Neural cell (in vitro differentiated cells): Measurements from ENCODE around the gene TAS1R2.

Experiments used
- EP300 ChIP-seq: fragments of 450-650 bp; conservative IDR thresholded peaks from 2 replicates; pipeline ENCODE4 v1.6.1; 2014; ENCODE audit warnings: antibody characterized with exemption, mild to moderate bottlenecking, moderate library complexity; ENCODE audit not compliant: poor library complexity, severe bottlenecking
- EZH2 ChIP-seq: fragments of 200-600, 300-800 bp; shearing (Covaris generic), sonication (generic); IDR thresholded peaks from 2 replicates; pipeline ENCODE4 v1.6.1; 2014; ENCODE audit warnings: antibody characterized with exemption, low read length, borderline replicate concordance, mild to moderate bottlenecking; ENCODE audit not compliant: insufficient read depth, poor library complexity, severe bottlenecking
- MXI1 ChIP-seq: fragments of 450-650 bp; conservative IDR thresholded peaks from 2 replicates; pipeline ENCODE4 v1.6.1; 2014; ENCODE audit warnings: antibody characterized with exemption, mild to moderate bottlenecking; ENCODE audit not compliant: poor library complexity, severe bottlenecking
- POLR2AphosphoS5 ChIP-seq: IDR thresholded peaks from 2 replicates; pipeline ENCODE4 v1.6.1; 2012
- RAD21 ChIP-seq: fragments of 450-650 bp; conservative IDR thresholded peaks from 2 replicates; pipeline ENCODE4 v1.6.1; 2014; ENCODE audit warnings: antibody characterized with exemption, mild to moderate bottlenecking, moderate library complexity
- REST ChIP-seq: IDR thresholded peaks from 2 replicates; pipeline ENCODE4 v1.6.1; 2012; ENCODE audit warnings: borderline replicate concordance
- TAF1 ChIP-seq: IDR thresholded peaks from 2 replicates; pipeline ENCODE4 v1.6.1; 2012; ENCODE audit warnings: low read depth
- TF ChIP-seq, protein P1 (sequence below): fragments of 450-650 bp; IDR thresholded peaks from 2 replicates; pipeline ENCODE4 v1.5.1; 2014; ENCODE audit warnings: antibody characterized with exemption, mild to moderate bottlenecking, moderate library complexity; ENCODE audit not compliant: poor library complexity, severe bottlenecking

- TF ChIP-seq, protein P1, sequence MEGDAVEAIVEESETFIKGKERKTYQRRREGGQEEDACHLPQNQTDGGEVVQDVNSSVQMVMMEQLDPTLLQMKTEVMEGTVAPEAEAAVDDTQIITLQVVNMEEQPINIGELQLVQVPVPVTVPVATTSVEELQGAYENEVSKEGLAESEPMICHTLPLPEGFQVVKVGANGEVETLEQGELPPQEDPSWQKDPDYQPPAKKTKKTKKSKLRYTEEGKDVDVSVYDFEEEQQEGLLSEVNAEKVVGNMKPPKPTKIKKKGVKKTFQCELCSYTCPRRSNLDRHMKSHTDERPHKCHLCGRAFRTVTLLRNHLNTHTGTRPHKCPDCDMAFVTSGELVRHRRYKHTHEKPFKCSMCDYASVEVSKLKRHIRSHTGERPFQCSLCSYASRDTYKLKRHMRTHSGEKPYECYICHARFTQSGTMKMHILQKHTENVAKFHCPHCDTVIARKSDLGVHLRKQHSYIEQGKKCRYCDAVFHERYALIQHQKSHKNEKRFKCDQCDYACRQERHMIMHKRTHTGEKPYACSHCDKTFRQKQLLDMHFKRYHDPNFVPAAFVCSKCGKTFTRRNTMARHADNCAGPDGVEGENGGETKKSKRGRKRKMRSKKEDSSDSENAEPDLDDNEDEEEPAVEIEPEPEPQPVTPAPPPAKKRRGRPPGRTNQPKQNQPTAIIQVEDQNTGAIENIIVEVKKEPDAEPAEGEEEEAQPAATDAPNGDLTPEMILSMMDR = no peak
- no peak for TF ChIP-seq REST
- TF ChIP-seq EP300 = no peak
- TF ChIP-seq POLR2AphosphoS5 = no peak
- TF ChIP-seq RAD21 = no peak
- no peak for TF ChIP-seq EZH2
- TF ChIP-seq TAF1 = no peak
- TF ChIP-seq MXI1 = no peak
These were observed 2.1 kb upstream of the TAS1R2 start for GRCh38 chr1:18861590-18861989.
